CMK (cell line): ENCODE results near the gene PRADC1.

ENCODE experiments used
- DNase-seq: peaks from one replicate; pipeline ENCODE4 v3.0.0-alpha.2; 2010; ENCODE audit warnings: low read depth

The PRADC1 gene

DNA sequence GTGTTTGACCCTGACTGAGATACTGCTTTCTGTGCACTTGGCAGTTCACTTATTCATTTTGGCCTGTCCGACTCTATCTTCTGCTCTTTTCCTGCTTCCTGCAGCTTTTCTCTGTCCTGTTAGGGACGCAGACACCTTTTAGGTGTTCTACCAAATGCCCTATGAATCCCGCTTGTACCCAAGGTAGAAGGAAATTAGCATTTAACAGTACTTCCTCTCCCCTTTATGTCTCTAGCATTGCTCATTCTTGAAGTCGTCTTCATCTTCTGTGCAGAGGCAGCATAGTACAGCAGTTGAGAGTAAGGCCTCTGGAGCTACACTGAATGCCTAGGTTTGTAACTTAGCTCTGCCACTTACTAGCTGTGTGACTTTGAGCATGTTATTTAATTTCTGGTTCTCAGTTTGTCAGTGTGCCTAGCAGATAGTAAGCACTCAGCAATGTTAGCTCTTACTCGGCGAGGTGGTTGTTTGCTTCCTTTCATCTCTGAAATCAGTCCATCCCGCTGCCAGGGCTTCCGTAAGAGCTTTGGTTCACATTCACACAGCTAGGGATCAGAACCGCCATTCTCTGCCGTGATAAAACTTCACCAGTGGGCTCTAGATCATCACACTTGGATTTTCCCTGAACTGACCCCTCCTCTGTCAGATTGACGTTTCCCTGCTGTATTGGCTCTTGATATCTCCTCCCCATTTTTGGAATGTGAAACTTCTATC, 2.4 kb upstream of the PRADC1 start:
- DNase-seq, result no peak

DNA sequence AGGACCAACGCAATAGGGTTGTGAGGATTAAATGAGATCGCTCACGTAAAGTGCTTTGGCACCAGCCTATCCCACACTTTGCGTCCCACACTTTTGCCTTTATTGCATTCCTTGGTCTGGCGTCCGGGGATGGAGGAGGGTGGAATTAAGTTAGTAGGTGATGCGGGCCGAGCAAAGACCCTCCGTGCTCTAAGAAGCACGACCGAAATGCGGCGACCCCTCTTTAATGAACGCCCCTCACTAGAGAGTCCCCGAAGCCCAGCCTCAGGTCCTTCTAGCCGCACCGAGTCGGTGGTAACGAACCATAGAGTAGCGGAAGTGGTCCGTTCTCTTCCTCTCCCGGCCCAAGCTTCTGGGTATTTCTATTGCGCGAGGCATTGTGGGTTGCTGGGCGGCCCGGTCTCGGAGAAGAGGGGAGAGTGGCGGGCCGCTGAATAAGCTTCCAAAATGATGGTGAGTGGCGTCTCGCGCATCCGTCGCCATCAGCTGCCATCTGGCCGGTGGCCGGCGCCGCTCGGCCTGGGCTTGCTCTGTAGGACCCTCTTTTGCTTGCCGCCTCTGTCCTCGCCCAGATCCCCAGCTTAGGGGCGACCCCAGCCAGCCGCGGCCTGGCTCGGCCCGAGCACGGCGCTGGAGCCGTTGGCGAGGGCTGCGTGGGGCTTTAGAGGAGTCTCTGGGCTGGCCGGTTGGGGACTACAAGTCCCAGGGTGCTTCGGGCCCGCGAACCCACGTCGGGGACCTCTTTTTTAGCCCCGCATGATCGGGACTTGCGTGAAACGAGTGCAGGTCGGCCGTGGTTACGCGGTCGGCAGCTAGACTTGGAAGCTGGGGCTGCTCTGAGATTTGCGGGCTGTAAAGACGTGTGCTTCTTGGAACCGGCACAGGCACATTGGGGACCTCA, 1.1 kb upstream of the PRADC1 start, which contains the start of gene CCT7:
Gene CCT7 (plus strand): TSS at position 377 of the 901 bp plus-strand sequence. CDS start 71 bp downstream, at position 448.
- peak; percentile 78 for DNase-seq

DNA sequence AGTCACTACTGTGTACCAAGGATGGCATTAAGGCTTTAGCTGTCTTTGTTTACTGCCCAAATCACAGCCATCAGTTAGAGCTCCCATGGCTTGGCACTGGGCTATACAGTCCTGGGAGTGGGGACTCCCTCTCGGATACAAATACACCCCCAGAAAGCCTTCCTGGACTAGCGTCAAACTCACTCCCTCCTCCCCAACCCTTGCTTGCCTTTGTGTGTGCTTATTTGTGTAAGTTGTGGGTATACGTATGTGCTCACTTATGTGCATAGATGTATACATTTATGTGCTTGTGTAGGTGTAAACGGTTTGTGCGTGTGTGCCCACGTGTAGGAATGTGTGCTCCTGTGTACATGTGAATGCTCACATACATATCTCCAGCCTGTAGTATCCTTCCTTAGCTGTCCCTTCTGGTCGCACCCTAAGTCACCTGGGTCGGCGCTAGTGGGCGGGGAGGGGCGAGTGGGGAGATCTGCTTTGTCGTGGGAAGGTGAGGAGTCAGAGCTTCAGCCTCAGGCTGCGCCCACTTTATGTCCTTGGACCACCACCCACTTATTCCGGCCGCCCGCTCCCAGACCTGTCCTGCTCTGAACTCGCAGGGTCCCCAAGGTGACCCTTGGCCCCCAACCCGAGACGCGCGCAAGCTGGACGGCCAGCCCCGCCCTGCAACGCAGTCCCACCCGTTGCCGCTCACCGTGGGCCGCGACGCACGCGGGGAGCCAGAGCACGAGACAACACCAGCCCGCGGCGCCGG, 461 bp downstream of the PRADC1 start:
- no peak for DNase-seq

DNA sequence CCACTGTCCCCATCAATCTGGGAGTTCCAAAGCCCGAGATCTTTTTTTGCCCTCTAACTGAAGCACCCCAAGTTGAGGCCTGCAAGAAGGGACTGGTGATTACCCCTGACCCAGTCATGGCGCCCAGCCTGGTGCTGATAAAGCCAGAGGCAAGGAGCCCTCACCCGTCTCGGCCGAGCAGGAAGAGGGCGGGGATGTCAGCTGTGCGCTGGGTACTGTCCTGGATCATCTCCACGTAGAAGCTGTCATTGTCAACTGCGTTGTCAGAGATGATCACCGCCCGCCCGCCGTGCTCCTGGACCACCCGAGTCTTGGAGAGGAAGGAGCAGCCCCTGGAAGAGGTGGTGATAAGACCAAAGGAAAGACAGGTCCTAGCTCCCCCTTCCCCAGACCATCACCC, 4.4 kb downstream of the PRADC1 start:
- DNase-seq, result no peak

DNA sequence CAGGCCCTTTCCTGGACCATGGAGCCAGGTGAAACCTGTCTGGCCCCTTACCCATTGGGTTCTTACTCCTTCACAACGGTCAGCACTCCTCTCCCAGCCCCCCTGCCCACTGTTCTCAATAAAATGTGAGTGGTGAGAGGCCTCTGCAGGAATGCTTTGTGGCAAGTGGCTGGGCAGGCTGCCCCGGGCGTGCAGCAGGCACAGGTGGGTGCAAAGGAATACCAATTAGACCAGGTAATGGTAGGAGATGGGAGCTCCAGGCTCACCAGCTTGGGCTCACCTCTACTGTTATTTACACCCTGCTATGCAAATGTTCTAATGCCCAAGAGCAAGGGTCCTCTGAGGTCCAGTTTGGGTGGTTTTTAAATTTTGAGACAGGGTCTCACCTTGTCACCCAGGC, 6.0 kb downstream of the PRADC1 start:
- no peak for DNase-seq

DNA sequence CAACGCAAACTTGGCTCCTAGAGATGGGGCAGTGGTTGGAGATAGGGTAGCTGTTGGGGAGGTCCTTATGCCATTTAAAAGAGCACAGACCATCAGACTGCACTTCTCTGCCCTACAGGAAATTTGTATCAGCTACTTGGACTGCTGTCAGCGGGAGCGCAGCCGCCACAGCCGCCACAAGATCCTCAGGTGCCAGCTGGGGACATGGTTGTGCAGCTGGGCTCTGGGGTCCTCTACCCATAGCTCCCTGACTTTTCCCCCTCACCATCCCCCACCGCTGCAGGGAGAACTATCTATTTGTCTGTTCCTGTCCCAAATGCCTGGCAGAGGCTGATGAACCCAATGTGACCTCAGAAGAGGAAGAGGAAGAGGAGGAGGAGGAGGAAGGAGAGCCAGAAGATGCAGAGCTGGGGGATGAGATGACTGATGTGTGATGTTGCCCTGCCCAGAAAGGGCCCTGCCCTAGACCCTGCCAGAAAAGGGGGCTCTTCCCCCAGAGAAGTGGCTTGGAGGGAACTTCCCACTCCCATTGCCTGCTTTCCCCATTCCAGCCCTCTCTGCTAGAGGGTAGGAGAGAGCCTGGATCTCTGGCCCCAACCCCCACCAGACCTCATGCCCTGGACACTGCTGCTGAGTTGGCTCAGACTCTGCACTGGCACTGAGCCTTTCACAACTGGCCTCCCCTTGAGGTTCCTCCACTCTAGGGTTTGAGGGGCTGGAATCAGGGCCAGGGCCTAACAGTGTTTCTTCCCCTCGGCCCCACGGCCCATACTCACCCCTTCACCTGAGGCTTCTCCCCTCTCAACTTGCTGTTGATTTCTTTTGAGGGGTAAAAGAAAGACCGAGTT, 7.3 kb downstream of the PRADC1 start:
- peak; percentile 92 for DNase-seq

DNA sequence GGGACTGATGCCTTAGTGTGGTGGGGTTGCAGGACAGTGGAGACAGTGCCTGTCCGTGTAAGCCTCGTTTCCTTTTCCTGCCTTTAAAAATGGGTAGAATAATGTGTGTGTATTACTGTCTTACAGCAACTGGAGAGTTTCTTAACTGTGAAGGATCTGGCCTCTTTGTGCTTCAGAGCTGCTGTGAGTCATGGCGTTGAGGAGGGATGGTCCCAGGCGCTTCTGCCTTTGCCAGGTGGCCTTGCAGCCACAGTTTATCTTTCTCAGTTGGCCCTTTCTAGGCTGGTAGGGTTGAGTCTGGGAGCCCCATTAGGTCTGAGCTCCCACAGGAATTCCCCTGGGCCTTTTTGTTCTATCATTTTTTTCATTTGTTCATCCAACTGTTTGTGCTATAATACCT, 9.2 kb downstream of the PRADC1 start:
- DNase-seq, result no peak

DNA sequence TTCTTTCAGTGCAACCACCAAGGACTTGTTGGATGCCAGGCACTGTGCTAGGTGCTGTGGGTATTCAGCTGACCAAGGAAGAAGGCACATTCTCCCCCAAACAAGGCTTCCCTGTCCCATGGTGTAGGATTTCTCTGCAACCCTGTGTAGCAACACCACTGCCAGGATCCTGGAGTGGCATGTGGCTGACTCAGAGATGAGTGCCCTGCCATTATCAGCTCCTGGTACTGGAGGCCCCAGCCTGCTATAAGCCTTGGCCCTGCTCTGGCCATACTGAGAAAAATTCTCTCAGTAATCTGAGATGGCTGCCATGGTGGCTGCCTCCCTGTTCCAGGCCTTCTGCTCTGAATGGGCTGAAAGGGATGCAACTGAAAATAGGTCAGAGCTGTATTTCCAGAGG, 14.7 kb downstream of the PRADC1 start:
- DNase-seq, result no peak

DNA sequence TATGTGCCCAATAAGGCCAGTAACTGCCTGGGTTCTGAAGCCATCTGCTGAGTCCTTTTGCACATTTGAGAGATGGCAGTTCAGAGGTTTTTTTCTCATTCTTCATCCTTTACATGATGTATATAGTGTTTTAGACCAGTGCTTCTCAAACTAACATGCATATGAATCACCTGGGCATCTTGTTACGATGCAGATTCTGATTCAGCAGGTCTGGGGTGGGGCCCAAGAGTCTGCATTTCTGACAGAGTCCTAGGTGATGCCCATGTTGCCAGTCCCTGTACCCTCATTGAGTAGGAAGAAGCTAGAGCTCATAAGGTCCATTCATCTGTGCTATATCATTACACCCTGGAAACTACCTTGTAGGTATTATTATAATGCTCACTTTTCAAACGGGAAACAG, 15.2 kb downstream of the PRADC1 start:
- DNase-seq, result no peak

DNA sequence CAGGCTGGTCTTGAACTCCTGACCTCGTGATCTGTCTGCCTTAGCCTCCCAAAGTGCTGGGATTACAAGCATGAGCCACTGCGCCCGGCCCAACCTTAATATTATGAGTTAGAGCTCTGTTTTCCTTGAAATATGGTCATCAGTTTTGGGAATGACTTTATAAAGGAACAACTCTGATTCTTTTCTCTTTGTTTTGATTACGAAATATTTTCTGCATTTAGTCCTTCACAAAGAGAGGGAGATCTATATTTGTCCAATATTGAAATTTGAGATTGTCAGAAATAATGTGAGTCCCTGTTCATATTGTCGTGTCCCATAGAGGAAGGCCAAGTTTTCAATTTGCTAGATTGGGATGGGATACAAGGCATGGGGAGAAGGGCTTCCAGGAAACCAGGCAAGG, 15.9 kb downstream of the PRADC1 start:
- DNase-seq, result no peak

DNA sequence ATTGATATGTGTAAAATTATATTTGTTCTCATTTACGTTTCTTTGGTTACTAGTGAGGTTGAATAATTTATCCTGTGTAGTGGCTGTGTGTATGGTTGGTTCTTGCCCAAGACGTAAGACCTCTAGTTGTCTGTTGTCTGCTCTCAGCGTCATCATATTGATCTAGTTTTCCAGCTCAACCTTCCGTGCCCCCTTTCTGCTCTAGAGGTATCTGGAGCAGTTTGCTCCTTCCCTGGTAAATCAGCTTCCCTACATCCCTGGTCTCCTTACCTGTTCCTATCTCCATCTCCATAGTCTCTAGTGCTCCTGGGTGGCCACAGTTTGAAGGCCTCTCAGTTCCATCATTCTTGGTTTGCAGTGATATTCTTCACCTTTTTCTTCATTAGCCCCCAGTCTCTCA, 17.8 kb downstream of the PRADC1 start:
- DNase-seq, result no peak

DNA sequence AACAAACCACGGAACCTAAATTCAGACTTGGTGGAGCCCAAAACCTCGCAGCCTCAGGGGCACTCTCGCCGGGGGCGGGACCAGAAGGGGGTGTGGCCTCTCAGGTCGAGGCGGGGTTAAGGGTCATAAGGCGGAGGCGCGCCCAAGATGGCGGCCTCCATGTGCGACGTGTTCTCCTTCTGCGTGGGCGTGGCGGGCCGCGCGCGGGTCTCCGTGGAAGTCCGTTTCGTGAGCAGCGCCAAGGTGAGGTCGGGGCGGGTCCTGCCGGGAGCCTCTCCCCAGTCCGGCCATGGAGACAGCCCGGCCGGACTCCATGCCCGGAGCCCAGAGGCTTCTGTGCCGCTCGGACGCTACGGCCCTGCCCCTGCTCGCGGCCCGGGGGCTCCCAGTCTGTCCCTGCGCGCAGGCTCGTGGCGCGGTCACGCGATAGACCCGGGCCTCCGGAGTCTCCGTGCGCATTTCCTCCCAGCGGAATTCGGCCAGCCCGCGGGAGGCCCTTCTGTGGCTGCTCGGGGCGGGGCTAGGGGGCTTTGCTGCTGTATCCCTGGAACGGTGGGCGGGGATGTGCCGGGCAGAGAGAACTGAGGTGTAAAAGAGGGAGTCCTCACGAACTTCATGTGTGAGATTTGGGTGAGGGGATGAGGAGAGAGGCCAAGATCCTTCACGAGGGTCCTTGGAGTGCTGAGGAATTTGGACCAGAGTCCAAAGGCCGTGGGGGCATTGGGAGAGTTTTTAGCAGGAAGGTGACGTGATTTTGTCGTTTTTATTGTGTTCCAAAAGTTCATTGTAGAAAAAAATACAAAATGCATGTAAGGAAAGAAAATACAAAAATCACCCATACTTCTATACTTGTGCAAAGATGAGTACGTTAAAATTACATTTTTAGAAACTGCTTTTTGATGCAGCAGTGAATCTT, 18.7 kb downstream of the PRADC1 start, which contains the start of gene SMYD5:
Gene SMYD5 (plus strand): TSS at position 126 of the 916 bp plus-strand sequence. CDS start 22 bp downstream, at position 148.
- peak; percentile 86 for DNase-seq

DNA sequence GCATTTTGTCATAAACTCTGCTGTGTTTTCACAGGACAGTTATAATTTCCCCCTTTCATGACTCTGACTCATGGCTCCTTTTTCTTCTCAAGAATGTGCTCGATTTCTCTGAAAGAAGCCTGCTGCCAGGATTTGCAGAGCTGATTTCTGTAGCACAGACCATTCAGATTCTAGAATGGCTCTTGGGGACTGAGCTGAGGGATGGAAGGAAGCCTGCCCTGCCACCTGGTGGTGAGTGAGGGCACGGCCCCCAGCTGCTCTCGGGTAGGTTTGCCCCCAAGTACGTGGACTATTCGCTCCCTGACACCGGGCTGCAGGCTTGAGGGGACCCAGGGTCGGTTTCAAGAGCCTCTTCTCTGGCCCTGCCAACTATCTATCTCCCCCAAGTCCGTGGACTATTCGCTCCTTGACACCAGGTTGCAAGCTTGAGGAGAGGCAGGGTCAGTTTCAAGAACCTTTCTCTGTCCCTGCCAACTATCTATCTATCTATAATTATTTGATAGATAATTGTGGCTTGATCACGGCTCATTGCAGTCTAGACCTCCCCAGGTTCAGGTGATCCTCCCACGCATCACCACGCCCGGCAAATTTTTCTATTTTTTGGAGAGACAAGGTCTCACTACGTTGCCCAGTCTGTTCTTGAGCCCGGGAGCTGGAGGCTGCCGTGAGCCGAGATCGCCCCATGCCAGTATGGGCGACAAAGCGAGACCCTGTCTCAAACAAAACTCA, 20.4 kb downstream of the PRADC1 start:
- DNase-seq, result no peak

DNA sequence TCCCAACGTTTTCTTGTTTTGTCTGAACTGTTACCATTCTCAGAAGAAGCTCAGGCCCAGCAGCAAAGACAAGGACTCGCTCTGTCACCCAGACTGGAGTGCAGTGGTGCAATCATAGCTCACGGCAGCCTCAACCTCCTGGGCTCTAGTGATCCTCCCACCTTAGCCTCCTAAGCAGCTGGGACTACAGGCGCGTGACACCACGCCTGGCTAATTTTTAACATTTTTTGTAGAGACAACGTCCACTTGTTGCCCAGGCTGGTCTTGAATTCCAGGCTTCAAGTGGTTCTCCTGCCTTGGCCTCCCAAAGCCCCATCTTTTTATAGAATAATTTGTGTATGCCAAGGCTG, 21.0 kb downstream of the PRADC1 start:
- no peak for DNase-seq

DNA sequence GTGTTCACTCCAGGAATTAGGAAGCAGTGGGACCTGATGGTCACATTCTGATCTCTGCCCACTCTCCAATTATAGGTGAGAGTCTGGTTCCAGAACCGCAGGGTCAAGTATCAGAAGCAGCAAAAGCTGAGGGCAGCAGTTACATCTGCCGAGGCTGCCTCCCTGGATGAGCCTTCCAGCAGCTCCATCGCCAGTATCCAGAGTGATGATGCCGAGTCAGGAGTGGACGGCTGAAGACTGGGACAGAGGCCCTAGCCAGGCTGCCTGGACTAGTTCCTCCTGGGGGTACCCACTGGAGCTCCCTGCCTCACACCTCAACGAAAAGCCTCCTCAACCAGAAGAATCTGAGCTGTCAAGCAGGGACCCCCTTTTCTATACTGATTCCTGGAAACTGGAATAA, 22.3 kb downstream of the PRADC1 start:
- no peak for DNase-seq

DNA sequence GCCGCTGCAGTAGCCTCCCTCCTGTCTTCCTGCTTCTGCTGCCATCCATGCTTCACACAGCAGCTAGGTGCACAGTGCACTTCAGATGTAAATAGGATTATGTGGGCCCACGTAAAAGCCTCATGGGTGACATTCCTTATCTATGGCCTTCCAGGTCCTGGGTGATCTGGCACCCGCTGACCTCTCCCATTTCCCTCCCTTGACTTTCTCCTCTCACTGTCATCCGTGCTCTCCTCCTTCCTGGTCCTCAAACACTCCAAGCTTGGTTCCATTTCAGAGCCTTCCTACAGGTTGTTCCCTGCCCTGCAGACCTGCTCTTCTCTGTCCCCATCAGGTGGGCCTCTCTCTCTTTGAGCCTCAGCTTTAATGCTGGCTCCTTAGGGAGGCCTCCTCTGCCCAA, 23.0 kb downstream of the PRADC1 start:
- DNase-seq, result no peak

DNA sequence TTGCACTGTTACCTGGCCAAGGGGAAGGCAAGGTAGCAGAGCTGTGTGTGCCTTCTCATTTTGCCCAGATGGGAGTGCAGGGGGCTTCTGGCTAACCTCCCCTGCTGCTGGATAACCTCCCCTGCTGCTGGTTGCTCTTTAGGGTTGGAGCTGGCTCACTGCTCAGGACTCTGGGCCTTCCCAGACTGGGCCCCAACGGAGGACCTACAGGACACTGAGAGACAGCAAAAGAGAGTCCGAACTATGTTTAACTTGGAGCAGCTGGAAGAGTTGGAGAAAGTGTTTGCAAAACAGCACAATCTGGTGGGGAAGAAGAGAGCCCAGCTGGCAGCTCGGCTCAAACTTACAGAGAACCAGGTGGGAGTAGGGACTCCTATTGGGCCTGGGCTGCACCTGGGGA, 24.8 kb downstream of the PRADC1 start:
- DNase-seq, result no peak

DNA sequence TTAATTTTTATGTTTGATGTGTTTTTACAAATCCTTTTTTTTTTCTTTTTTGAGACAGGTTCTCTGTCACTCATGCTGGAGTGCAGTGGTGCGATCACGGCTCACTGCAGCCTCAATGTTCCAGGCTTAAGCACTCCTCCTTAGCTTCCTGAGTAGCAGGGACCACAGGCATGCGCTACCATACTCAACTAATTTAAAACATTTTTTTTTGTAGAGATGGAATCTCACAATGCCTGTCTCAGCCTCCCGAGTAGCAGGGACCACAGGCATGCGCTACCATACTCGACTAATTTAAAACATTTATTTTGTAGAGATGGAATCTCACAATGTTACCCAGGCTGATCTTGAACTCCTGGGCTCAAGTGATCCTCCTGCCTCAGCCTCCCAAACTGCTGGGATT, 27.4 kb downstream of the PRADC1 start:
- no peak for DNase-seq

DNA sequence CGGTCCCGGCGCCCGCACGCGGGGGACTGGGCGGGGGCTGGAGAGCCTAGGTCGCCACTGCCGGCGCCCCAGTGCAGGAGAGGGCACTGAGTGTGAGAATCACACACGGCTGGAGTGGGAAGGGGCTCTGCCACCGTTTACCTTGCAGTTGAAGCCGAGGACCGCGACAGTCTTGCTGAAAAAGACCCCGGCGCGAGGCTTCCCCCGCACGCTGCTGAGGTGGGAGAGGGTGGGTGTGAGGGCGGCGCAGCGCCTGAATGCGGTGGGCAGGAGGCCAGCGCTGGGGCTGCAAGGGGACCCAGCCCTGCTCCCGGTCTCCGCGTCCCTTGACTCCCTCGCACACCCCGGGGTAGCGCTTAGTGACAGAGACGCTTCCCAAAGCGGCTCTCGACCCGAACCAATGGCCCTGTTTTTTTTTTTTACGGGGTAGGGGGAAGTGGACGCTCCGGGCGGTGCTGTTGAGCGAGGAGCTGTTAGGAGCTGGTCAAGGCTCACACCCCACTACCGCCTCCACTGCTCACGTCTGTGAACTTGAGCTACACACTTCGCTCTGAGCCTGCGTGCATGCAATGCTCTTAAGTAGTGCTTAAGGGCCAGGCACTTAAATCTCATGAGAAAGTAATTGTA, 29.9 kb downstream of the PRADC1 start:
- no peak for DNase-seq
